Activated naive CD8-positive, alpha-beta T cell treated with anti-CD3 and anti-CD28 coated beads, Interleukin-2, amount 10 ng/mL, durations not matched to agents 7 days and 5 days (primary cell): ENCODE data around the gene FGF14. TPM values are rescaled to one million over a fixed set of nuclear protein-coding genes. Genes with fewer than 3 reads are reported as not detected.

ENCODE experiments used
- ATAC-seq: fragments of 150-1000 bp; cut with Tn5 transposase; one replicate; pipeline ENCODE4 v1.10.0; 2021; ENCODE audit warnings: low read depth, moderate library complexity
- POLR2A ChIA-PET: fragments of 350-600 bp; sonication (Branson Sonifier 250); formaldehyde crosslinking; loops from one replicate; lab custom pipeline; 2021; ENCODE audit warnings: antibody characterized with exemption; lab: Charles Lee
- DNase-seq: peaks from one replicate; pipeline ENCODE4 v3.0.0; 2021
- H3K27ac Mint-ChIP-seq: one replicate; pipeline ENCODE4 v1.8.0; 2022; ENCODE audit warnings: mild to moderate bottlenecking, mixed read lengths
- H3K27me3 Mint-ChIP-seq: one replicate; pipeline ENCODE4 v1.8.0; 2022; ENCODE audit warnings: mild to moderate bottlenecking, moderate library complexity, mixed read lengths
- H3K36me3 Mint-ChIP-seq: one replicate; pipeline ENCODE4 v1.8.0; 2021; ENCODE audit warnings: mild to moderate bottlenecking, mixed read lengths
- H3K4me1 Mint-ChIP-seq: one replicate; pipeline ENCODE4 v1.8.0; 2021; ENCODE audit warnings: mixed read lengths
- H3K4me3 Mint-ChIP-seq: one replicate; pipeline ENCODE4 v1.8.0; 2022; ENCODE audit warnings: mild to moderate bottlenecking, moderate library complexity, mixed read lengths
- H3K9me3 Mint-ChIP-seq: one replicate; pipeline ENCODE4 v1.8.0; 2021; ENCODE audit warnings: mixed read lengths
- total RNA-seq, 2 experiments: library from RNA; stranded (reverse); gene quantifications; one replicate each; pipeline ENCODE4 v1.2.3, GENCODE V29; 2021

The FGF14 gene
- total RNA-seq, 2 experiments from 2014 or later: 0.03 TPM; not detected in 1

- no peaks in the 10 kb centered on the region for H3K36me3 Mint-ChIP-seq
Measured at GRCh38 chr13:102394158-102395053, 7.4 kb downstream of the FGF14 start.

GRCh38 chr13:102392481-102393209 lies 9.2 kb downstream of the FGF14 start:
- Mint-ChIP-seq H3K4me3 (peak overlapping the region; percentile 1), H3K27ac (peak overlapping the region; percentile 1), H3K4me1 (peaks cover 17% of the 10 kb centered on the region), H3K36me3 (no peaks in the 10 kb centered on the region), H3K27me3 (peaks cover 7% of the 10 kb centered on the region), H3K9me3 (no peaks in the 10 kb centered on the region)
- DNase-seq: no peak
- no peak for ATAC-seq
- POLR2A ChIA-PET: no interaction called here

More at GRCh38 chr13:102394158-102395053, 7.4 kb downstream of the FGF14 start:
- DNase-seq: peak; percentile 97
- H3K4me3 Mint-ChIP-seq: peak overlapping the region; percentile 87
- no peaks in the 10 kb centered on the region for H3K9me3 Mint-ChIP-seq
- ATAC-seq: peak; percentile 91
- POLR2A ChIA-PET: interaction anchor here (0.7 to 1.3 kb wide), 3 partner anchors 202 to 1720 kb away, joined by 3 to 4 read pairs (median 3); partner anchors contain the start of genes ERCC5 and TMTC4
- peaks cover 18% of the 10 kb centered on the region for H3K4me1 Mint-ChIP-seq
- peak overlapping the region; percentile 83 for H3K27ac Mint-ChIP-seq
- H3K27me3 Mint-ChIP-seq: peaks cover 17% of the 10 kb centered on the region

DNA sequence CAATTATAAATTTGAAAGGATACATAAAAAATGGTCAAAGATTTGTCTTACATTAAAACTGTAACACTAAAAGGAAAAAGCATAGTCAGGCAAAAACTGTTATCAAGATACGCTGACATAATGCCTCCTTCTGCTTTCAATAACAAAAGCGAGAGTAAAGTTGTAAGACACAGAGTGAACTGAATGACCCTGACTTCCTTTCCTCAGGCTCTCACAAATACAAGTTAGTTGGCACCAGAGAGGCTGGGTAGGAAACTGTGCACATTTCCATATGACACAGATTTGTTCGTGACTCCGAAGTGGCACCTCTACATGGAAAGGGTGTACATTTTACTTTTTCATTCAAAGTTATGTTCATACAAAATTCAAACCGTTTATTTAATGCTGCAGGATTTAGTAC lies 15.4 kb downstream of the FGF14 start:
- peaks cover 8% of the 10 kb centered on the region for H3K27me3 Mint-ChIP-seq
- no peaks in the 10 kb centered on the region for H3K4me1 Mint-ChIP-seq
- H3K9me3 Mint-ChIP-seq: no peaks in the 10 kb centered on the region
- ATAC-seq (no peak), DNase-seq (no peak)
- no peak overlapping the region for H3K27ac Mint-ChIP-seq
- H3K36me3 Mint-ChIP-seq: no peaks in the 10 kb centered on the region
- H3K4me3 Mint-ChIP-seq: no peak overlapping the region
- POLR2A ChIA-PET: no interaction called here

- Mint-ChIP-seq H3K9me3 (no peaks in the 10 kb centered on the region), H3K4me3 (no peak overlapping the region), H3K4me1 (no peaks in the 10 kb centered on the region), H3K36me3 (no peaks in the 10 kb centered on the region), H3K27ac (no peak overlapping the region), H3K27me3 (peaks cover 9% of the 10 kb centered on the region)
- DNase-seq: no peak
- POLR2A ChIA-PET: no interaction called here
- no peak for ATAC-seq
Measured at GRCh38 chr13:102380012-102380411, 21.8 kb downstream of the FGF14 start.

- POLR2A ChIA-PET: no interaction called here
- ATAC-seq: no peak
- Mint-ChIP-seq H3K27ac (no peak overlapping the region), H3K36me3 (no peaks in the 10 kb centered on the region), H3K9me3 (no peaks in the 10 kb centered on the region), H3K4me1 (no peaks in the 10 kb centered on the region), H3K4me3 (no peak overlapping the region), H3K27me3 (peaks cover 2% of the 10 kb centered on the region)
- no peak for DNase-seq
Measured at GRCh38 chr13:102376318-102376717, 25.5 kb downstream of the FGF14 start.

- no peak for DNase-seq
- no peaks in the 10 kb centered on the region for H3K9me3 Mint-ChIP-seq
- ATAC-seq: no peak
- POLR2A ChIA-PET: no interaction called here
- no peaks in the 10 kb centered on the region for H3K27me3 Mint-ChIP-seq
- no peaks in the 10 kb centered on the region for H3K4me1 Mint-ChIP-seq
- H3K4me3 Mint-ChIP-seq: no peak overlapping the region
- H3K36me3 Mint-ChIP-seq: no peaks in the 10 kb centered on the region
- no peak overlapping the region for H3K27ac Mint-ChIP-seq
Measured at GRCh38 chr13:102374726-102375125, 27.1 kb downstream of the FGF14 start.

DNA sequence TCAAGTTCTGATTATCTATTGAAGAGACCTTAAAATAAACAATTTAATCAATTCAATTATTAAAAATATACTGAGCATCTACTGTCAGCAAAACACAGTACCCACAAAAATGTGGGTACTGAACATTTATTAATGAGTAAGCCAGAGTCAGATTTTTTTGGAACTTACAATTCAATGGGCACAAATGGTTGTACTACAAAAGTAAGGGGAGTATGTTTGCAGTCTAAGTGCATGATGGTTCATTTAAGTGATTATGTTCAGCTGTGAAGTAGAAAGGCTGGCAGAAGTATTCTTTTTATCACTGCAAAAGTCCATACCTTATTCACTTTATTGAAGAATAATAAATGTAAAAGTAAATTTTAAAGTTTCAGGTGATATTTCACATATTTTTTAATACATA lies 27.6 kb downstream of the FGF14 start:
- Mint-ChIP-seq H3K4me1 (no peaks in the 10 kb centered on the region), H3K27ac (no peak overlapping the region), H3K4me3 (no peak overlapping the region), H3K36me3 (no peaks in the 10 kb centered on the region), H3K9me3 (no peaks in the 10 kb centered on the region), H3K27me3 (no peaks in the 10 kb centered on the region)
- ATAC-seq (no peak), DNase-seq (no peak)
- POLR2A ChIA-PET: no interaction called here

- Mint-ChIP-seq H3K9me3 (no peaks in the 10 kb centered on the region), H3K4me1 (no peaks in the 10 kb centered on the region), H3K27ac (no peak overlapping the region), H3K27me3 (no peaks in the 10 kb centered on the region), H3K36me3 (no peaks in the 10 kb centered on the region), H3K4me3 (no peak overlapping the region)
- DNase-seq (no peak), ATAC-seq (no peak)
- POLR2A ChIA-PET: no interaction called here
Measured at GRCh38 chr13:102373221-102373620, 28.6 kb downstream of the FGF14 start.

DNA sequence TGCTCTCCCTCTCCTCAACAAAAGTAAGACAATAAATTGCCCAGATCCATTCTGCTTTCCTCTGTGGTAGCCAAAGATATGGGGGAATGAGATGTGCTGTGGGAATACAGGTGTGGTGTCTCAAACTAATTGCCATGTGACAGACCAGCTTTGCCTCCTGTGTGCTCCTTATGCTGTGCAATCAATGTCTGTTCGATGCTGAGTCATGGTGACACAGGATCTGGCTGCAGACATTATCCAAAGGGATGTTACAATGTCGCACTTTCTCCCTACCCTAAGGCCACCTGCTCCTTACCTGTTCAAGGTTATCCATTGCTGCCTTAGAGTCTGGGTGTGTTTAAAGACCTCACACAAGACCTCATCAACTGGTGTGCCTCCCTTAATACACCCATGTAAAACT lies 32.5 kb downstream of the FGF14 start:
- Mint-ChIP-seq H3K27me3 (no peaks in the 10 kb centered on the region), H3K36me3 (no peaks in the 10 kb centered on the region), H3K4me3 (no peak overlapping the region), H3K27ac (no peak overlapping the region), H3K9me3 (no peaks in the 10 kb centered on the region), H3K4me1 (no peaks in the 10 kb centered on the region)
- no peak for DNase-seq
- POLR2A ChIA-PET: no interaction called here
- no peak for ATAC-seq

GRCh38 chr13:102367836-102368235 lies 34.0 kb downstream of the FGF14 start:
- H3K4me3 Mint-ChIP-seq: no peak overlapping the region
- POLR2A ChIA-PET: no interaction called here
- no peak overlapping the region for H3K27ac Mint-ChIP-seq
- H3K36me3 Mint-ChIP-seq: no peaks in the 10 kb centered on the region
- ATAC-seq: no peak
- no peaks in the 10 kb centered on the region for H3K4me1 Mint-ChIP-seq
- no peaks in the 10 kb centered on the region for H3K9me3 Mint-ChIP-seq
- DNase-seq: no peak
- no peaks in the 10 kb centered on the region for H3K27me3 Mint-ChIP-seq

- peaks cover 2% of the 10 kb centered on the region for H3K27me3 Mint-ChIP-seq
- POLR2A ChIA-PET: no interaction called here
- ATAC-seq: no peak
Measured at GRCh38 chr13:102361113-102361512, 40.7 kb downstream of the FGF14 start.

DNA sequence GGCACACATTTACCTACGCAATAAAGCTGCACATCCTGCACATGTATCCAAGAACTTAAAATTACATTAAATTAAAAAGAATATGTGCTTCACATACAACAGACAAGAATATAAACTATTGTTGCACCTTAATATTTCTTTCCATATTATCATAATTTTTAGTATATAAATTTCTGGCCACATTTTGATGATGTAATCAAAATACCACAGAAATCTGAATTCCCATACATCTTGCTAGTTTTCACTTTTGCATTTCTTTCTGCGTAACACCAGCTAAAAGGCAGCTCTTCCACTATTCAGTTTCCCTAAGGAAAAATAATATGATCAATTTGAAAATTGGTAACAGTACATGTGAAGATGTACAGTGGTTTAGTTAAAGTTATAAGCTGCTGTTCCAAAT lies 42.6 kb downstream of the FGF14 start:
- H3K4me3 Mint-ChIP-seq: no peak overlapping the region
- no peaks in the 10 kb centered on the region for H3K4me1 Mint-ChIP-seq
- ATAC-seq: no peak
- H3K27me3 Mint-ChIP-seq: peaks cover 4% of the 10 kb centered on the region
- no peaks in the 10 kb centered on the region for H3K36me3 Mint-ChIP-seq
- no peak overlapping the region for H3K27ac Mint-ChIP-seq
- no peaks in the 10 kb centered on the region for H3K9me3 Mint-ChIP-seq
- POLR2A ChIA-PET: no interaction called here
- DNase-seq: no peak

More at GRCh38 chr13:102361113-102361512, 40.7 kb downstream of the FGF14 start:
- Mint-ChIP-seq H3K9me3 (no peaks in the 10 kb centered on the region), H3K4me1 (no peaks in the 10 kb centered on the region), H3K4me3 (no peak overlapping the region), H3K36me3 (no peaks in the 10 kb centered on the region), H3K27ac (no peak overlapping the region)
- DNase-seq: no peak

DNA sequence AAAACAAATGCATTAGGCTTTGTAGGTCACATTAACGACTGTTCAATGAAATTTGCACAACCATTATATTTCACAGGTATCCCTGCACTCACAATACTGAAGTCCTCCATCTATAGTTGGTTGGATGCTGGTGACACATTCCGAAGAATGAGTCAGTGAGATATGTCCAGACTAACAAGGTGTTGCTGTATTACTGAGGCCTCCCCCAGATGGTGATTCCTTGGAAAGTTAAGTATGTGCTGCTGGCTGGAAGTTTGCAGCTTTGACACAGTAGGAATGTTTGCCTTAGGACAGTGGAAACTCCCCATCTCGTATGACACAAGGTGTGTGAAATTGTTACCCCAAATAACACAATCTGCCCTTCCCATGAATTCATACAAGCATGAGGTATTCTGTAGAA lies 46.6 kb downstream of the FGF14 start:
- Mint-ChIP-seq H3K9me3 (no peaks in the 10 kb centered on the region), H3K4me1 (no peaks in the 10 kb centered on the region), H3K36me3 (no peaks in the 10 kb centered on the region), H3K4me3 (no peak overlapping the region), H3K27ac (no peak overlapping the region), H3K27me3 (peaks cover 3% of the 10 kb centered on the region)
- POLR2A ChIA-PET: no interaction called here
- ATAC-seq (no peak), DNase-seq (no peak)

- no peak overlapping the region for H3K27ac Mint-ChIP-seq
Measured at GRCh38 chr13:102354011-102354410, 47.8 kb downstream of the FGF14 start.

More at GRCh38 chr13:102354011-102354410, 47.8 kb downstream of the FGF14 start:
- Mint-ChIP-seq H3K4me1 (no peaks in the 10 kb centered on the region), H3K36me3 (no peaks in the 10 kb centered on the region), H3K27me3 (peaks cover 3% of the 10 kb centered on the region), H3K9me3 (no peaks in the 10 kb centered on the region), H3K4me3 (no peak overlapping the region)
- POLR2A ChIA-PET: no interaction called here
- no peak for ATAC-seq
- DNase-seq: no peak
